HepG2 (cell line): ENCODE results near the gene AGO4.

Experiments
- CHD2 ChIP-seq: IDR thresholded peaks from 2 replicates; pipeline ENCODE4 v1.6.1; 2011; ENCODE audit warnings: low read depth, low read length, improper control_type of control experiment
- CTCF ChIP-seq: sonication (generic); formaldehyde crosslinking; IDR thresholded peaks from 2 replicates; pipeline ENCODE4 v1.5.0; 2020; ENCODE audit warnings: mild to moderate bottlenecking, missing genetic modification reagents, moderate library complexity
- NR1H2 ChIP-seq: sonication (generic); formaldehyde crosslinking; IDR thresholded peaks from 2 replicates; pipeline ENCODE4 v1.8.1; 2022; ENCODE audit warnings: low read depth, missing genetic modification reagents, borderline replicate concordance
- RAD21 ChIP-seq: fragments of 450-650 bp; formaldehyde crosslinking; IDR thresholded peaks from 2 replicates; pipeline ENCODE4 v1.5.0; 2020; ENCODE audit warnings: mild to moderate bottlenecking
- ZC3H4 ChIP-seq: sonication (generic); formaldehyde crosslinking; IDR thresholded peaks from 2 replicates; pipeline ENCODE4 v1.4.0; 2020; ENCODE audit warnings: missing genetic modification reagents, borderline replicate concordance
- ZFP37 ChIP-seq: sonication (generic); formaldehyde crosslinking; IDR thresholded peaks from 2 replicates; pipeline ENCODE4 v1.4.0; 2020; ENCODE audit warnings: missing genetic modification reagents, borderline replicate concordance
- ZNF484 ChIP-seq: sonication (generic); formaldehyde crosslinking; IDR thresholded peaks from 2 replicates; pipeline ENCODE4 v1.5.1; 2020; ENCODE audit warnings: mild to moderate bottlenecking, low read depth, missing genetic modification reagents, borderline replicate concordance
- ZNF513 ChIP-seq: sonication (generic); formaldehyde crosslinking; conservative IDR thresholded peaks from 2 replicates; pipeline ENCODE4 v1.5.0; 2020; ENCODE audit warnings: missing genetic modification reagents
- TF ChIP-seq, protein P1 (sequence below): sonication (generic); formaldehyde crosslinking; IDR thresholded peaks from 2 replicates; pipeline ENCODE4 v1.4.0; 2020; ENCODE audit warnings: mild to moderate bottlenecking, missing genetic modification reagents

DNA sequence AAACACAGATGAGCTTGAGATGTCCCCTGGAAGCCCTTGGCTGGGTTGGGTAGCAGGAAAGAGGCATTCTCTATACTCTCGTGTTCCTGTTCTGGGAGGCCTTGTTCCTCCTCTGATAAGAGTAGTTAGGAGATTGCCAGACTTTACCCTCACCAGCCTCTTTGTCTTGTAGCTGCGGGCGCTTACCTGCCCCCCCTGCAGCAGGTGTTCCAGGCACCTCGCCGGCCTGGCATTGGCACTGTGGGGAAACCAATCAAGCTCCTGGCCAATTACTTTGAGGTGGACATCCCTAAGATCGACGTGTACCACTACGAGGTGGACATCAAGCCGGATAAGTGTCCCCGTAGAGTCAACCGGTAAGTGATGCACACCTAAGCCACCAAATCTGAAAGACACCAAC lies 80.4 kb downstream of the AGO4 start:
- TF ChIP-seq, protein P1, sequence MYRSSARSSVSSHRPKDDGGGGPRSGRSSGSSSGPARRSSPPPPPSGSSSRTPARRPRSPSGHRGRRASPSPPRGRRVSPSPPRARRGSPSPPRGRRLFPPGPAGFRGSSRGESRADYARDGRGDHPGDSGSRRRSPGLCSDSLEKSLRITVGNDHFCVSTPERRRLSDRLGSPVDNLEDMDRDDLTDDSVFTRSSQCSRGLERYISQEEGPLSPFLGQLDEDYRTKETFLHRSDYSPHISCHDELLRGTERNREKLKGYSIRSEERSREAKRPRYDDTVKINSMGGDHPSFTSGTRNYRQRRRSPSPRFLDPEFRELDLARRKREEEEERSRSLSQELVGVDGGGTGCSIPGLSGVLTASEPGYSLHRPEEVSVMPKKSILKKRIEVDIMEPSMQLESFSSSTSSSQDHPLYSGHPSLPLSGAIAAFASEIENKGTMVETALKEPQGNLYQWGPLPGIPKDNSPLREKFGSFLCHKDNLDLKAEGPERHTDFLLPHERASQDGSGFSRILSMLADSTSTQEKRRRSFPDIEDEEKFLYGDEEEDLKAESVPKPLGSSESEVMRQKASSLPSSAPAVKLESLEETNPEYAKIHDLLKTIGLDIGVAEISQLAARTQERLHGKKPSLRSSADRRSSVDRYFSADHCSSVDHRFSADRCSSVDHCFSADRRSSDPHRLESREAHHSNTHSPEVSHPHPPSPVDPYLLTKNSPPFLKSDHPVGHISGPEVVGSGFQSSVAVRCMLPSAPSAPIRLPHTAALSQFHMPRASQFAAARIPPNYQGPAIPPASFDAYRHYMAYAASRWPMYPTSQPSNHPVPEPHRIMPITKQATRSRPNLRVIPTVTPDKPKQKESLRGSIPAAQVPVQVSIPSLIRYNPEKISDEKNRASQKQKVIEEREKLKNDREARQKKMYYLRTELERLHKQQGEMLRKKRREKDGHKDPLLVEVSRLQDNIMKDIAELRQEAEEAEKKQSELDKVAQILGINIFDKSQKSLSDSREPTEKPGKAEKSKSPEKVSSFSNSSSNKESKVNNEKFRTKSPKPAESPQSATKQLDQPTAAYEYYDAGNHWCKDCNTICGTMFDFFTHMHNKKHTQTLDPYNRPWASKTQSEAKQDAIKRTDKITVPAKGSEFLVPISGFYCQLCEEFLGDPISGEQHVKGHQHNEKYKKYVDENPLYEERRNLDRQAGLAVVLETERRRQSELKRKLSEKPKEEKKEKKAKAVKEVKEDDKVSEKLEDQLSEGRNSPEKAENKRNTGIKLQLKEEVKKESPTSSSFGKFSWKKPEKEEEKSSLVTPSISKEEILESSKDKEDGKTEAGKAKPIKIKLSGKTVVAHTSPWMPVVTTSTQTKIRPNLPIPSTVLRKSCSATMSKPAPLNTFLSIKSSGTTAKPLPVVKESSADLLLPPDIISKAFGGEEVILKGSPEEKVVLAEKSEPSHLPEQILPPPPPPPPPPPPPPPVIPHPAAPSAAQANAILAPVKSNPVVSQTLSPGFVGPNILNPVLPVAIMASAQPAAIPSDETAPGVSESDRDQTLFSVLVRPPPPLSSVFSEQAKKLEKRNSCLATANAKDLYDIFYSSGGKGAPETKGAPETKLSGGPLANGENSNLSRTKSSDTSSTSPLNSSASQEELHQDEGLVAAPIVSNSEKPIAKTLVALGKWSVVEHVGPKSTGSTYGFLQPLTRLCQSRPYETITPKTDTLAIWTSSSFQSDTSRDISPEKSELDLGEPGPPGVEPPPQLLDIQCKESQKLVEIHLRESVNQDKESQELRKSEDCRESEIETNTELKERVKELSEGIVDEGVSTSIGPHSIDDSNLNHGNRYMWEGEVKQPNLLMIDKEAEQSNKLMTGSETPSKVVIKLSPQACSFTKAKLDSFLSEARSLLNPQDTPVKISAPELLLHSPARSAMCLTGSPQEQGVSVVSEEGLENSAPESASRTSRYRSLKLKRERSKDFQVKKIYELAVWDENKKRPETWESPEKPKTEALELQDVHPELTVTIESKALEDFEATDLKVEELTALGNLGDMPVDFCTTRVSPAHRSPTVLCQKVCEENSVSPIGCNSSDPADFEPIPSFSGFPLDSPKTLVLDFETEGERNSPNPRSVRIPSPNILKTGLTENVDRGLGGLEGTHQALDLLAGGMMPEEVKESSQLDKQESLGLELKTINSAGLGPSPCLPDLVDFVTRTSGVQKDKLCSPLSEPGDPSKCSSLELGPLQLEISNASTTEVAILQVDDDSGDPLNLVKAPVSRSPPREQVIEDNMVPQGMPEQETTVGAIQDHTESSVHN (CRISPR knock-in tag): no peak
- TF ChIP-seq ZC3H4 (CRISPR knock-in tag) (no peak), CTCF (no peak), NR1H2 (no peak), ZFP37 (CRISPR knock-in tag) (no peak), ZNF513 (CRISPR knock-in tag) (no peak), RAD21 (CRISPR knock-in tag) (no peak), ZNF484 (CRISPR knock-in tag) (no peak), CHD2 (no peak)
